GM18858 (cell line): ENCODE data around the gene CHI3L1.

Experiments
- ATAC-seq: cut with Tn5 transposase; IDR thresholded peaks from one replicate; pipeline ENCODE4 v1.9.1; 2021; ENCODE audit not compliant: unreplicated experiment

Gene CHI3L1

GRCh38 chr1:203169770-203170520 is 16.6 kb downstream of the CHI3L1 start:
- ATAC-seq, result no peak

- ATAC-seq, result no peak
Observed at GRCh38 chr1:203168991-203169390, 17.5 kb downstream of the CHI3L1 start.

GRCh38 chr1:203168256-203168786 is 18.2 kb downstream of the CHI3L1 start:
- ATAC-seq, result no peak

- no peak for ATAC-seq
Observed at GRCh38 chr1:203167913-203168200, 18.6 kb downstream of the CHI3L1 start.

GRCh38 chr1:203167026-203167912 is 19.2 kb downstream of the CHI3L1 start:
- ATAC-seq, result no peak

GRCh38 chr1:203166192-203166940 is 20.1 kb downstream of the CHI3L1 start:
- no peak for ATAC-seq

GRCh38 chr1:203165800-203166161 is 20.7 kb downstream of the CHI3L1 start:
- ATAC-seq, result no peak

GRCh38 chr1:203165101-203165799 is 21.3 kb downstream of the CHI3L1 start:
- no peak for ATAC-seq

GRCh38 chr1:203163891-203164635 is 22.4 kb downstream of the CHI3L1 start:
- no peak for ATAC-seq

- ATAC-seq, result no peak
Observed at GRCh38 chr1:203162403-203162802, 24.1 kb downstream of the CHI3L1 start.

GRCh38 chr1:203161703-203162102 is 24.8 kb downstream of the CHI3L1 start:
- no peak for ATAC-seq

GRCh38 chr1:203161175-203161574 is 25.3 kb downstream of the CHI3L1 start:
- no peak for ATAC-seq

GRCh38 chr1:203159844-203160243 is 26.7 kb downstream of the CHI3L1 start:
- ATAC-seq, result no peak

- no peak for ATAC-seq
Observed at GRCh38 chr1:203158960-203159665, 27.4 kb downstream of the CHI3L1 start.

- ATAC-seq, result no peak
Observed at GRCh38 chr1:203158423-203158822, 28.1 kb downstream of the CHI3L1 start.

- no peak for ATAC-seq
Observed at GRCh38 chr1:203156280-203156679, 30.2 kb downstream of the CHI3L1 start.

- no peak for ATAC-seq
Observed at GRCh38 chr1:203153989-203154821, 32.3 kb downstream of the CHI3L1 start.
